Germinal center (tissue), 1 donor: Measurements from ENCODE around the gene PPP1R13B.
A peak's percentile ranks its signal among the peaks of the same experiment; 100 is the strongest.

Experiments
- DNase-seq: peaks from one replicate; pipeline ENCODE4 v3.0.0; 2012; ENCODE audit warnings: mixed read lengths, low spot score

The PPP1R13B gene

DNA sequence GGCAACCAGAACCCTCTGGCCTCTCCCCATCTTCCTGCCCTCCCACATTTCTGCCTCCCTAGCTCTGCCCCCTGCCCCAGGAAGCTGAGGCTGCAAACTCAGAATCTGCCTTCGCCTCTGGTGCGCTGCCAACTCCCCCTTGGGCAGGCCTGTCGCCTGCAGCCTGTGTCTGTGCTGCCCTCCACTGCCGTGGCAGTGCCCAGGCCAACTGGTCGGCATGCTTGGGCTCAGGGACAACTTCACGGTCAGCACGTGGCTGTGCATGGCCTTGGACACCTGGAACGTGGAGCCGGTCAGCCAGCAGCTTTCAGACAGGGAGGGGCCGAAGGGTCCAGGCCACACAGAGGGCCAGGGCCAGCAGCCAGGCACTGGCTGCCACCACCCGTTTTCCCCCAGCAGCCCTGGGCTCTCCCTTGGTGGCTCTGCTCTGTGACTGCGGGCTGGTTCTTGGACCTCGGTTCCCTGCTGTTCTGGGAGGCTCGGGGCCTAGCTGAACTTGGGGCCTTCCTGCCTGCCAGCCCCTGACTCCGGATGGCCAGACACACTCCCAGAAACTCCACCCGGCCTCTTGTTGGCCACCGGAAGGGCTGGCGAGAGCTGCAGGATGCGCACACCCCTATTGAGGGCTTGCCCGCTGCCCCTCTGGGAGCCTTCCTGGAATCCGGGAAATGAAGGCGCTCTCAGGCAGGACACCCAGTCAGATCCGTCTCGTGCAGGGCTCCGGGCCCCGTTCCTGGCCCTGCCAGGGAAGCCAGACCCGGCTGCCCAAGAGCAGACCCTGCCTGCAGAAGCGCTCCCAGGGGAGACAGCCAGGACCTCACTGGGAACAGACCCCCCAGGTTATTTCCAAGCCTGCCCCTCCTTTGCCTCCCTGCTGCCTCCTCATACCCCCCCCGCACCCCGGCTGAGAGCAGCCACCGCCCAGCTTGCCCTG, 34.2 kb upstream of the PPP1R13B start:
- no peak for DNase-seq

DNA sequence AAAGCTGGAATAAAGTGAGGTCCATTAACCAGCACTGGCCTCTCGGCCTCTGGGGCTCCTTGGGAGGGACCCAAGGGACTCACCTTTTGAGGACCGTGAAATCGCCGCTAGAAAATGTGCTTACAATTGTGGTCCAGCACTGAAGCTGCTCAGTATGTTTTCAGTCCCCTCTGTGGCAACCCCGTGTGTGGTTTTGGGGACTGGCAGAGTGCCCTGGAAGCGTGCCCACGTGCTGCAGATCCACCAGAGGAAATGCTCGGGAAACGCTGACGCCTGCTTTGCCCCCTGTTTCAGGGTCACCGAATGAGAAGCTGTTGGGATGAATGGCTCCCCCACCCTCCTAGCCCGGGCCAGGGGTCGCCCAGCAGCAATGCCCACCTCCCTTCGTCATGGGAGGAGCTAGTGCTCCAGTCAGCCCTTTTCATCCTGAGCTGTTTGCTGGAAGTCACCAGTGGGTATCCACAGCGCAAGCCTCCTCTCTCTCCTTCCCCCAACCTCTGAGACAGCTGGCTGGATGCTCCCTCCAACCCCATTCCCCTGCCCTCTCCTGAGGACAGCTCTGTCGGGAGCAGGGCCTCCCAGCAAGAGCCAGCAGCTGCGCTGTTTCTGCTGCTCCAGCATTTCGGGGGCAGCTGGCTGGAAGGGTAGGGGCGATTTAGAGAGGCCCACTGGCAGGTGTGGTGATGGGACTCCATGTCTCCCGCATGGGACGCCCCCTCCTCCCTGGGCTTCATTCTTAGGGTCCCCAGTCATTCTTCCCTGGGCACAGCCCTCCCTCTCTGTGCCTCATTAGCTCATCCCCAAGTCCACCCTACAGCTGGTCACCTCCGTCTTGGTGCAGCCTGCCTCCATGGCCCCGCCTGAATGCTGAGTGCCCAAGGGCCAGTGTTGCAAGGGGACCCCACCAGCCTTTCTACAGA, 33.2 kb upstream of the PPP1R13B start:
- DNase-seq, result no peak

DNA sequence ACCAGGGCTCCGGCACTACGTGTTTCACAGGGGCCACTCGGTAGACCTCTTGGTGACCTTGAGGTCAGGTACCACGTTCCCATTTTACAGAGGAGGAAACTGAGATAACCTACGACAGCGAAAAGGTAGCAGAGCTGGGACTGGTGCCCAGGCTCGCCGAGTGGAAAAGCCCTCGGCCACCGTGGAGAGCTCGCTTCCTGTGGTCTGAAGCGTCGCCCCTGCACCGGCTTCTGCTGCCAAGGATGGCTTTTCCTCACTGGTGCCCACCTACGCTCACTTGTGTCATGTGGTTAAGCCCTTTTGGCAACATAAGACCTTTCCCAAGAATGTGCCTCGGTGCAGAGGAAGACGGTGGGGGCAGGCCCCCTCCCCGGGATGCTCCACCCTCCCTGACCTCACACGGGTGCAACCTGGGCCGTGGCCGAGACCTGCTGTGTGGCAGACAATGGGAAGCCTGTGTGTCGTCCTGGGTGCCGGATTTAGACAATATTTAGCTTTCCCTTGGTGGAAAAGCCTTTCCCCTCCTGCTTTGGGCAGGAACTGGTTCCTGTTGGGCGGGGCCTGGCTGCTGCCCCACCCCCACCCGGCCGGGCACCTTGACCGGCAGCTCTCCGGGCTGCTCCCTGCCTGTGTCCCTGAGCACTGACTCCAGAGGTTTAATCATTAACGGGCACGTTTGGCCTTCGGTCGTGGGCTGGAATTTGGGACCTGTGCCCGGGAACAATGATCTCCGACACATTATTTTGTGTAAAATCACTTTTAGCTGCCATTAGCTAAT, 32.4 kb upstream of the PPP1R13B start:
- no peak for DNase-seq

DNA sequence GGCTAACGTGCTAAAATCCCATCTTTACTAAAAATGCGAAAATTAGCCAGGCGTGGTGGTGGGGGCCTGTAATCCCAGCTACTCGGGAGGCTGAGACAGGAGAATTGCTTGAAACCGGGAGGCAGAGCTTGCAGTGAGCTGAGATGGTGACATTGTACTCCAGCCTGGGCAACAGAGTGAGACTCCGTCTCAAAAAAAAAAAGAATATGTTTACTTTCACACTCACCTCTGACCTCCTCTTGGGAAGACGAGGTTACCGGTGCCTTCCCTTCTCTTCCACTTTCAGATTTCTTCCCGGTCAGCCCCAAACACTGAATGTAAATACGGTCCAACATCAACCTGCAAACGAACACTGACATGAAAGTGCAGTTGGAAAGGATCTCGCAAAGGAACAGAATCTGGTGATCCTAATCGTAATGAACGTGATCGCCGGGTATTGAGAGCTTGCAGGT, 31.8 kb upstream of the PPP1R13B start:
- no peak for DNase-seq

DNA sequence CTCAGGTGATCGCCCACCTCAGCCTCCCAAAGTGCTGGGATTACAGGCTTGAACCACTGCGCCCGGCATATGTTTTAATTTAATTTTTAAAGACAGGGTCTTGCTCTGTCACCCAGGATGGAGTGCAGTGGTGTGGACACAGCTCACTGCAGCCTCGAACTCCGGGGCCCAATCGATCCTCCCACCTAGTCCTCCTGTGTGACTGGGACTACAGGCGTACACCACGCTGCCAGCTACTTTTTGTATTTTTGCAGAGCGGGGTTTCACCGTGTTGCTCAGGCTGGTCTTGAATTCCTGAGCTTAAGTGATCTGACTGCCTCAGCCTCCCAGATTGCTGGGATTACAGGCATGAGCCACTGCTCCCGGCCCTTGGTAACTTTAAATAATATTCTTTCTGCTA, 30.8 kb upstream of the PPP1R13B start:
- no peak for DNase-seq

DNA sequence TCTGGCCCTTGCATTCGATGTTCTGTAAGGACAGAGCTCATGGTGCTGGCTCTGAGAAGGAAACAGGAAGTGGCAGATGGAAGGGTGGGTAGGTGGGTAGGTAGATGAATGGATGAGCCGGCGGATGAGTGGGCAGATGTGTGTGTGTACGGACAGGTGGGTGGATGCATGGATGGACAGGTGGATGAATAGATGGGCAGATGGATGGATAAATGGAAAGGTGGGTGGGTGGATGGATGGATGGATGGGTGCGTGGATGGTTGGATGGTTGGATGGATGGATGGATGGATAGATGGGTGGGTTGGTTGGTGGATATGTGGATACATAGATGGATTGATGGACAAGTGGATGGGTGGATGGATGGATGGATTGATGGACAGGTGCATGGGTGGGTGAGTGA, 27.6 kb upstream of the PPP1R13B start:
- no peak for DNase-seq

DNA sequence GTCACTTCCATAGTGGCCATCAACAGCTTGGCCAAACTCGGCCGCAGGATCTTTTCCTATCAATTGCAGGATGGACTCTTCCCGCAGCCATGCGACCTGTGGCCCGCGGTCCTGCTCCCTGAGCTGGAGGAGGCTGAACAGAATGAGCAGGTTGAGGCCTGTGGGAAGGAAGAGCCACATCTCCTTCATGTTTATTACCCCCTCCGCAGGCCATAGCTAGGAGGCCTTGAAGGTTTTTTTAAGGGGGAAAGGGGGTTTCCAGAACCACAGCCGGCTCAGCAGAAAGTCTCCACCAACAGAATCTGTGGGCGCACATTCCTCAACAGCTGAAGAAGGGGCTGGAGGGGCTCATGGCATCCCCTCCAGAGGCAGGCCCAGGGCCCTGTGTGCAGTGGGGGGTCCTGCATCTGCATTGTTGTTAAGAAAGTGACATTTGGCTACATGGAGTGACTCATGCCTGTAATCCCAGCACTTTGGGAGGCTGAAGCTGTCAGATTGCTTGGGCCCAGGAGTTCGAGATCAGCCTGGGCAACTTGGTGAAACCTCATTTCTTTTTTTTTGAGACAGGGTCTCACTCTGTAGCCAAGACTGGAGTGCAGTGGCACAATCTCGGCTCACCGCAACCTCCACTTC, 25.2 kb upstream of the PPP1R13B start:
- peak; percentile 22 for DNase-seq

DNA sequence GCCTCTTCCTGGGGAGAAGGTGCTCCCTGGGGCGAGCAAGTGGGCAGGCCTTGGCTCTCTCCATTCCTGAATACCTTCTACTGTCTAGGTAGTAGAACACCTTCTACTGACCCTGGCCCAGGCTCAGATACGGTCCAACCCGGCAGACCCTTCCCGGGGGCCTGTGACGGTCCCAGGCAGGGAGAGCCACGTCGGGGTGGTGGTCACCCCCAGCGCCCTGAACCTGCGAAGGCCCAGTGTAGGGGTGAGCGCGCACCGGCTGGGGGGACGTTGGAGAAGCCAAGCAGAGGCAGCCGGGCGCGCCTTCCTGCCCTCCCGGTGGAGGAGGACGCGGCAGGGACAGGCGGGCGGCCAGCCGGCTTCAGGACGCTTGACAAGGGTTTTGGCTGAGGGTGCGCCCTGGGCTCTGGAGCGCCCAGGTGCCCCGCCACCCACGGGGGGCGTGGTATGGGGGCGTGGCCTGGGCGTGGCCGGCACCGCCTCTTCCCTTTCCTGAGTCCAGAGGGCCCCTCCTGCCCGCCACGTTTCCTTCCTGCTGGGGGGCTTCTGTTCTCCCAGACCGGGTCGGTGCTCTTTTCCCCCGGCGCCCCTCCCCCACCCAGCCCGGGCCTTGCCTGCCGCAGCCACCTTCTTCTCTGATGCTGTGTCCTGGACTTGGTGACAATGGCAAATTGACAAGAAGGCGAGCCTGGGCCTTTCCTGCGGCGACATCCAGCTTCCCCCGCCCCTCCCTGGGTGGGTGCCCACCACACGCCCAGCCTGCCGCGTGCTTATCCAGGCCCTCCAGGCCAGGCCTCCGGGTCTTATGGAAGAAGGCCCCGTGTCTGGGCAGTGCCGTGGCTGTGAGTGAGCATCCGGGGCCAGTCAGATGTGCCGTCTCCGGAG, 24.5 kb upstream of the PPP1R13B start:
- peak; percentile 91 for DNase-seq

DNA sequence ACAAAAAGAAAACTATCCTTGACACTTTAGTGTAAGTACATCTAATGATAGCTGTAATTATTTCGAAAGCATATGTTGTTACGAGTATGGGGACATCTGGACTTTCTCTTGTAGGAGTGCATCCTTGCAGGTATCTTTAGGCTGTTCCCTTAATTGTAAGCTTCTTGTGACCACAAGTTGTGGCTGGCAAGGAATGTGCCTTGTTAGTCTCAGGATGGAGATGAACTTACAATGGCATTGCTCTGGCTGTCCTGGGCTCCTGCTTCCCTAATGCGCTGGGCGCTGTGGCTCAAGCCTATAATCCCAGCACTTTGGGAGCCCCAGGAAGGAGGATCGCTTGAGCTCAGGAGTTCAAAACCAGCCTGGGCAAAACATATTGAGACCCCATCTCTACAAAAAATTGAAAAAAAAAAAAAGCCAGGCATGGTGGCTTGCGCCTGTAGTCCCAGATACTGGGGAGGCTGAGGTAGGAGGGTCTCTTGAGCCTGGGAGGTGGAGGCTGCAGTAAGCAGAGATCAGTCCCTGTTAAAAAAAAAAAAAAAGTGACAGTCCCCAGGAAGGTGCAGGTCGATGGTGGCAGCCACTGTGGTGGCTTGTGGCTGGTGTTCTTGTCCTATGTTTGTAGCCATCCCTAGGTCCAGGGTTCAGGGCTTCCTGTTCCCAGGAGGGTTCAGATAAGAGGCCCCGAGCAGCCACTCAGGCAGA, 23.7 kb upstream of the PPP1R13B start:
- DNase-seq, result no peak

DNA sequence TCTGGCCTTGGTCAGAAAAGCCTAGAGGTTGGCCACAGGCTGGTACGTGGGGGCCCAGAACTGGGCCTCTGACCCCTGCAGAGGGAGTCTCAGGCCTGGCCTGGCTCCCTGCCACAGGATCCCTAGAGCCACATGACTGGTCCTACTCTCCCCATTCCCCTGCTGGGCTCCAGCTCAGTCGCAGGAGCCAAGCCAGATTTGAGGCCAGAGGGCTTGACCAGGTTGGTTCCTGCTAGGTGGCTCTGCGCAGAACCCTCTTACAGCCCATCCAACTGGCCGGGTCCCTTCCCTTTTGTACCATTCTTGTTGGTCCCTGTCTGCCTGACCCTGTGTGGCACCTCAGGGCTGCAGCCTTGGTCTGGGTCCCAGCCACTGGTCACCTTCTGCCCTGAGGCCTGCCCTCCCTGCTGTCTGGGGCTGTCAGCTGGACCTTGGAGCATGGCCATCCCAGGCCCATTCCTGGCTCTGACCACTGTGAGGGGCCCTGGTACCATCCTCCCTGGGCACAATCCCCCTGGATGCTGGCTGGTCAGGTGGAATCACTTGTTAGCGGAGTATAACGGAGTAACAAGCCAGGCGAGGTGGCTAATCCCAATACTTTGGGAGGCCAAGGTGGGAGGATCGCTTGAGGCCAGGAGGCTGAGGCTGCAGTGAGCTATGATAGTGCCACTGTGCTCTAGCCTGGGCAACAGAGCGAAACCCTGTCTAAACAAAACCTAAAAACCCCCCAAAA, 22.9 kb upstream of the PPP1R13B start:
- DNase-seq, result no peak

DNA sequence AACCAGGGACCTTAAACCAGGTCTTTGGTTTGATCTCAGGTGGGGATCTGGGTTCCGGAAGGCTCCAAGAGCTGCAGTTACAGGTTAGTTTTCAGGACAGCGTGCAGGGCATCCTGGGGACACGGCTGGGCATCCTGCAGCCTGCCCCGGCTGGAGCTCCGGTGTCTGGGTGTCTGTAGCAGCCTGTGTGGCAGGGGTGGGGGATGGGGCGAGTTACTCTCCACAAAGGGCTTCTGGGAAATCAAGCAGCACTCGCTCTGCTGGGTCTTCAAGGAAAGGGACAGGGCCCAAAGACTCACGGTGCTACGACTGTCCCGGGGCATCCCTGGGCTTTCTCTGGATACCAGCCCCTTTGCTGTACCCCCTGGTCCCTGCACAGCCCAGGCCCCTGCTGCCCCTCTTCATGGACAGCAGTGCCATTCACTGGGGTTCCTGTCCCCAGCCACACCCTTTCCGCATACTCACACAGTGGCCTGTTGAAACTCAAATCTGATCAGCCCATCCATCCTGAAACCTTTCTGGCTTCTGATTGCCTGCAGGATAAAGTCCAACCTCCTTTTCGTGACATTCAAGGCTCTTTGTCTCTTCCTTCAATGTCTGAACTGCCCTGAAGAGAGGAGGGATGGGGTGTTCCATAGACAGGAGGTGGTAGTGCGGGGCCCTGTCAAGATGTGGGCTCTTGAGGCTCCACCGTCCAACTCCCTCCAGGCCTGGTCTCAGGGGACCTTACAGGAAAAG, 22.2 kb upstream of the PPP1R13B start:
- DNase-seq, result no peak

DNA sequence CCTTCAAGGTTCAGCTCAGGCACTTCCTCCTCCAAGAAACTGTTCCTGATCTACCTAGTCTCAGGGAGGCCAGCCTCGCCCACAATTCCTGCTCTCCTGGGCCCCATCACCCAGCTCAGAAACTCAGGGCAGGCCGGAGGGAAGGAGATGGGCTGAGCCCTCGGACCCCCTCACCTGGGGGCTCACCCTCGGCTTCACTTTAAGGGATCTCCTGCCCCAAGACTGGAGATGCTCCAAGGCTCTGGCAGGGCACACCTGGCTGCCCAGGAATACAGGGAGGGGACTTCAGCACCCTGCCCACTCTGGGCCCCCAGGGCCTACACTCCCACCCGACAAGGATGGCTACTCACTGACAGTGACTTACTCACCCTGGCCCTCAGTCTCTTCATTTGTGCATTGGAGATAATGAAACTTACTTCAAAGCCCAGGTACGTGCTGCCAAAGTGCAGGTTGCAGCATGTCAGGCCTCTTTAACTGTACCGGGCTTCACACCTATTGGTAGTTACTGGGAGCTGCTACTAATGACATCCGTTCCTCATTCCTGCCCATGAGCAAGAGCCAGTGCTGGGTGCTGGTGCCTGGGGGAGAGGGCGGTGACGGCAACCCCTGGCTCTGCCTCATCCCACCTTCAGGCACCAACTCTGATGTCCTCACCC, 21.0 kb upstream of the PPP1R13B start:
- no peak for DNase-seq

DNA sequence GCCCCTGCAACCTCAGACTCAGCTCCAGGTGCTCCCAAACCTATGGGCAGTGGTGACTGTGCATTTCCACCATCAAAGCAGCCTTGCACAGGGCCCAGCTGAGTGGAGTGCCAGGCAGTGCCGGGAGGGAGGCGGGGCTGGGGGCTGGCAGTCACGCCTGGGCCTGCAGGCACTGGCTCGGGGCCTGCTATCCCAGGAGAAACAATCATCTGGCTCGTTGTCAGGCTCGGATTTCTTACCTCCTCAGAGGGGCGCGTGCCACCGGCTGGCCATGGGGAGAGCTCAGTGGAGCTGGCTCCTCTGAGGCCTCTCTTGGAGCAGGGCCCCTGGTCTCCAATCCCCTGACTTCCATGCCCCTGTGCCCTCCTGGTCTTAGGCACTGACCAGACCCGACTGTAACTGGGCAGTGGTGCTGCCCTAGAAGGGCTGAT, 20.2 kb upstream of the PPP1R13B start:
- no peak for DNase-seq

DNA sequence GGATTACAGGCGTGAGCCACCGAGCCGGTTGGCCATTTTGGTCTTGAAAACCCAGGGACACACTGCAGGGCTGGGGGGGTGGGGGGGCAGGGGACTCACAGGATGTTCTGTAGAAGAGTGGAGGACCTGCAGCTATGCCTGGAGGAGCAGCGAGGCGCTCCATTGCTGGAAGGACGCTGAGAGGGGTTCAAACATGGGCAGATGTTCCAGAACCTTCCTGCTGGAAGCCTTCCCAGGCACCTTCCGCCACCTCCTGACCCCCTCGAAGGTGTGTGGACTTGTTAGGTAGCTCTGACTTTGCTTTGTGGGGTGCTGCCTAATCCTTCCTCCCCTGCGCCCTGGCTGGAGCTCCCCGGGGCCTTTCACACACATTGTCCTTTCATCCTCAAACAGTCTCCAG, 19.6 kb upstream of the PPP1R13B start:
- DNase-seq, result no peak

DNA sequence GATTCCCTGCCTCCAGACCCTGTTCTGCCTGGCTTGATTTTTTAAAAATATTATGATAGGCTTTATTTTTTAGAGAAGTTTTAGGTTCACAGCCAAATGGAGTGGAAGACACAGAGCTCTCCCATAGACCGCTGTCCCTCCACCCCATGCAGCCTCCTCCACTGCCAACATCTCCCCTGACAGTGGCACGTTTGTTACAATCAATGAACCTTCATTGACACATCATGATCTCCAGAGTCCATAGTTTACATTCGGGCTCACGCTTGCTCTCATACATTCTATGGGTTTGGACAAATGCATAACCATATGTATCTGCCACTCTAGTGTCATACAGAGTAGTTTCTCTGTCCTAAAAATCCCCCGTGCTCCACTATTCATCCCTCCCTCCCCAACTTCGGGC, 15.9 kb upstream of the PPP1R13B start:
- no peak for DNase-seq

DNA sequence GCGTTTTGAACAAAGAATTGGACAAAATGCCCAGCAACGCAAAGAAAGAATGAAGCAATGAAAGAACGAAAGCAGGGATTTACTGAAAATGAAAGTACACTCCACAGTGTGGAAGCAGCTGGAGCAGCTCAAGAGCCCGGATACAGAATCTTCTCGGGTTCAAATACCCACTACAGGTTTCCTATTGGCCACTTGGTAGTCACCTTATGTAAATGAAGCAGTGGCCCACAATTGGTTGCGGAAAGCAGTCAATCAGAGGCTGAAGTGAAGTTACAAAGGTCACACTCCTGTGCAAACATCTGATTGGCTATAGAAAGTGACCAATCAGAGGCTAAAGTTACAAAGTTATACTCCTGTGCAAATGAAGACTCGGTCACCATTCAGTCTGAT, 15.0 kb upstream of the PPP1R13B start:
- DNase-seq, result no peak

DNA sequence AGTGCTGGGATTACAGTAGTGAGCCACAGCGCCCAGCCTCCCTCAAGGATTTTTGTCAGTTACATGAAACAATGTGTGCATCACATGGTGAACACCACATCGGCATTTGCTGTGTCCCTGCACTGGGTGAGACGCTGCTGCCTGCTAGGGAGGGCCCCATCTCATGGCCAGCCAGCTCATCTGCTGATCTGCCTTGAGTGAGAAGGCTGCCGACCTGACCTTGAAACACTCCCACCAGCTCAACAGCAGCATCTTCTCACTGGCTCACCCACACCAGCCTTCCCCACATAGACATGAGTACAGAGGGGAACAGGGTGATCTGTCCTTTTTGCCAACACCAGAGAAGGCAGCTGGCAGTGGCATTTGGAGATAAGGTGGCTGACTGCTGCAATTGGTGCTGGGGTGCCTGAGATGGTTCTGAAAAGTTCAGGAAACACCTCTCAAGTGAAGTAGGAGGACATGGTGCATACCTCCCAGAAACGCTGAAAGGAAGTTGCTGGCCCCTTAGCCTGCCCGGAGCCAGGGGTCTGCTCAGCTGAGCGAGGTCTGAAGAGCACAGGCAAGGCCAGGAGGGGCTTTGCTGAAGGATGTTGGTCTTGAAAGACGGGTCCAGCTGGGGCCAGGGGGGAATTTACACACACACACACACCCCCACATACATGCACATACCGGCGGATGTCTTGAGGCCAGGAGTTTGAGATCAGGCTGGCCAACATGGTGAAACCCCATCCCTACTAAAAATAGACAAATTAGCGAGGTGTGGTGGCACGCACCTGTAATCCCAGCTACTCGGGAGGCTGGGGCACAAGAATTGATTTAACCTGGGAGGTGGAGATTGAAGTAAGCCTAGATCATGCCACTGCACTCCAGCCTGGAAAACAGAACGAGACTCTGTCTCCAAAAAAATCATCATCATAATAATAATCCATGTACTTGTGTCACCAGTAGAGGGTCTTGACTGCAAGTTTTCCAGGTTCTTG, 14.3 kb upstream of the PPP1R13B start:
- no peak for DNase-seq
